ENCODE results near the gene P2RY1. TPM values are rescaled to one million over a fixed set of nuclear protein-coding genes. Genes with fewer than 3 reads are reported as not detected.

P2RY1 gene
- polyA plus RNA-seq, 1 experiment: 0.09 TPM

DNA sequence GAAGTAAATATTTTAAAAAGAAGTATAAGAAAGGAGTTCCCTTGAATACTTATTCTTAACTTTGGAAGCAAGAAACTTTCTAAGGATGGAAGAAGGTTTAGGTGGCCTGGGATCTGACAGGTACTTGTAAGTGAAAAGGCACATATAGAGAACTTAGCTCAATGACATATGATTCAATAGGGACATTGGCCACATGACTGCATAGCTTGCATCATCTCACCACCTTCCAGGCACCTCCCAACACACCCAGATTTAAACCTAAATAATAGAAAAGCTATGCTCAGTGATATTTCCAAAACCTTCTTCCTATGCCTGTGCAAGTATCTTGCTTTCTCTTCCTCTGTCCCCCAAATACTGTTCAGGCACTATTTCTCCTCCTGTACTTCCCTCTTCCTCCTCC is 4.7 kb upstream of the P2RY1 start:
- TF ChIP-seq, protein P1, sequence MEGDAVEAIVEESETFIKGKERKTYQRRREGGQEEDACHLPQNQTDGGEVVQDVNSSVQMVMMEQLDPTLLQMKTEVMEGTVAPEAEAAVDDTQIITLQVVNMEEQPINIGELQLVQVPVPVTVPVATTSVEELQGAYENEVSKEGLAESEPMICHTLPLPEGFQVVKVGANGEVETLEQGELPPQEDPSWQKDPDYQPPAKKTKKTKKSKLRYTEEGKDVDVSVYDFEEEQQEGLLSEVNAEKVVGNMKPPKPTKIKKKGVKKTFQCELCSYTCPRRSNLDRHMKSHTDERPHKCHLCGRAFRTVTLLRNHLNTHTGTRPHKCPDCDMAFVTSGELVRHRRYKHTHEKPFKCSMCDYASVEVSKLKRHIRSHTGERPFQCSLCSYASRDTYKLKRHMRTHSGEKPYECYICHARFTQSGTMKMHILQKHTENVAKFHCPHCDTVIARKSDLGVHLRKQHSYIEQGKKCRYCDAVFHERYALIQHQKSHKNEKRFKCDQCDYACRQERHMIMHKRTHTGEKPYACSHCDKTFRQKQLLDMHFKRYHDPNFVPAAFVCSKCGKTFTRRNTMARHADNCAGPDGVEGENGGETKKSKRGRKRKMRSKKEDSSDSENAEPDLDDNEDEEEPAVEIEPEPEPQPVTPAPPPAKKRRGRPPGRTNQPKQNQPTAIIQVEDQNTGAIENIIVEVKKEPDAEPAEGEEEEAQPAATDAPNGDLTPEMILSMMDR (IDR thresholded peaks at IDR 0.05; ENCODE audit: low read depth, low read length): no peak
- ChIA-PET CTCF (no interaction called here), POLR2A (no interaction called here)
- no peak overlapping the region for H3K27ac ChIP-seq (ENCODE audit: low read depth, low read length)
- DNase-seq (ENCODE audit: low read depth, low spot score): no peak
- peaks cover 1% of the 10 kb centered on the region for H3K27me3 ChIP-seq (ENCODE audit: control insufficient read depth, insufficient read depth, low read length)
- H3K9me3 ChIP-seq (ENCODE audit: control insufficient read depth, insufficient read depth, low read length): no peaks in the 10 kb centered on the region
- no peak overlapping the region for H3K4me3 ChIP-seq (ENCODE audit: low read depth, low read length)

DNA sequence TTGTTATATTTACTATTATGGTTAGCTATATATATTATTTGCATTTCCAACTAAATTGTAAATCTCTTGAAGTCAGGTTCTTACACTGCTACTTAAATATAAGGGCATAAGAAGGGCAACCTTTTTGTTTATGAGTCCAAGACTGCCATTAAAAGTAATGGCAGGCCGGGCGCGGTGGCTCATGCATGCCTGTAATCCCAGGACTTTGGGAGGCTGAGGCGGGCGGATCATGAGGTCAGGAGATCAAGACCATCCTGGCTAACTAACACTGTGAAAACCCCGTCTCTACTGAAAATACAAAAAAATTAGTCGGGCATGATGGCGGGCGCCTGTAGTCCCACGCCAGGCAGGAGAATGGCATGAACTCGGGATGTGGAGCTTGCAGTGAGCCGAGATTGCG is 2.9 kb upstream of the P2RY1 start:
- DNase-seq (ENCODE audit: low read depth, low spot score): no peak
- Histone ChIP-seq H3K9me3 (ENCODE audit: control insufficient read depth, insufficient read depth, low read length) (no peaks in the 10 kb centered on the region; the same call in 1 of the 2 replicates), H3K27ac (ENCODE audit: low read depth, low read length) (no peak overlapping the region), H3K4me3 (ENCODE audit: low read depth, low read length) (no peak overlapping the region), H3K27me3 (ENCODE audit: control insufficient read depth, insufficient read depth, low read length) (peaks cover 13% of the 10 kb centered on the region)
- CTCF ChIA-PET: no interaction called here
- POLR2A ChIA-PET: no interaction called here
- TF ChIP-seq, protein P1 (IDR thresholded peaks at IDR 0.05; ENCODE audit: low read depth, low read length): no peak

DNA sequence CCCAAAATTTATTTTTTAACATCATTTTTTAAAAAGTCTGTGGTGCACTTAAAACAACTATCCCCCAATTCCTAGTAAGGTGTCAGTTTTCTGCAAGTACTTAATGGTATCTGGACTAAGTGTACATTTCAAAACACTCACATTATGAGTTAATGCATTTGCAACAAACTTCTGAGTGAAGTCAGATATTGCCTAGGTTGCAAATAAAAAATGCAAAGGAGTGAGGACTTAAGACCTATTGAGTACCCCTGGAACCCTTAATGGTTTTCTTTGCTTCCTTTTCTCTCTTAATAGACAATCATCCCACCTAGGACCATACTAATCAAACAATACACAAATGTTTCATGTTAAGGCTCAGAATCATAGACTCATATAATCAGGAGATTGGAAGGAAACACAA is 1.8 kb upstream of the P2RY1 start:
- CTCF ChIA-PET: no interaction called here
- DNase-seq (ENCODE audit: low read depth, low spot score): no peak

DNA sequence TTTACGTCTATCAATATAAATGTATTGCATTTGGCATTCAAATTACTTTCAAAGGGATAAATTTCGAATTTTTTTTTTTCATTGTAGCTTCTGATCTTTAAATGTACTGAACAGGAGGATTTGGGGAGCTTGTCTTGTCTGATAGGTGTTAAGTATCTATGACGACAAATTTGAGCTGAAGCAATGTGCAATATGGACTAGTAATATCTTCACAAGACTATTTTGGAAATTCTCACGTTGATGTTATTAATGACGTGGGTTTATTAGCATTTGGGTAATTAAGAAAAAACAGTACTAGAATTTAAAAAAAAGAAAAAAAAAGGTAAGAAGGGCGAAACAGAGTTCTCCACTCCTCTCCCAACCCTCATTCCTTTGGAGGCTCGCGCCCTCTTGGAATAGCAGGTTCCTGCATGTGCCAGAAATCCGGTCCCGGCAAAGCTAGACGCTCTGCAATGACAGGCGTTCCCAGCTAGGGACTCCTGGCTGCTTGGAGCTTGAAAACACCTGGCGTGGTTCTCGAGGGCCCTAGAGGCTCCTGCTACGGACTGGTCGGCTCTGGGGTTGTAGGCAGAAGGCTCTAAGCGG is 648 bp upstream of the P2RY1 start:
- Histone ChIP-seq H3K27ac (ENCODE audit: low read depth, low read length) (no peak overlapping the region), H3K9me3 (ENCODE audit: control insufficient read depth, insufficient read depth, low read length) (no peaks in the 10 kb centered on the region; the same call in 1 of the 2 replicates), H3K27me3 (ENCODE audit: control insufficient read depth, insufficient read depth, low read length) (peaks cover 13% of the 10 kb centered on the region), H3K4me3 (ENCODE audit: low read depth, low read length) (peak overlapping the region; percentile 62)
- ChIA-PET POLR2A (no interaction called here), CTCF (no interaction called here)
- TF ChIP-seq, protein P1 (IDR thresholded peaks at IDR 0.05; ENCODE audit: low read depth, low read length): no peak
- no peak for DNase-seq (ENCODE audit: low read depth, low spot score)

More for the DNA sequence above, 1.8 kb upstream of the P2RY1 start:
- no peak overlapping the region for H3K27ac ChIP-seq (ENCODE audit: low read depth, low read length)
- TF ChIP-seq, protein P1 (IDR thresholded peaks at IDR 0.05; ENCODE audit: low read depth, low read length): no peak
- H3K9me3 ChIP-seq (ENCODE audit: control insufficient read depth, insufficient read depth, low read length): no peaks in the 10 kb centered on the region; the same call in 1 of the 2 replicates
- H3K27me3 ChIP-seq (ENCODE audit: control insufficient read depth, insufficient read depth, low read length): peaks cover 13% of the 10 kb centered on the region
- POLR2A ChIA-PET: no interaction called here
- no peak overlapping the region for H3K4me3 ChIP-seq (ENCODE audit: low read depth, low read length)

DNA sequence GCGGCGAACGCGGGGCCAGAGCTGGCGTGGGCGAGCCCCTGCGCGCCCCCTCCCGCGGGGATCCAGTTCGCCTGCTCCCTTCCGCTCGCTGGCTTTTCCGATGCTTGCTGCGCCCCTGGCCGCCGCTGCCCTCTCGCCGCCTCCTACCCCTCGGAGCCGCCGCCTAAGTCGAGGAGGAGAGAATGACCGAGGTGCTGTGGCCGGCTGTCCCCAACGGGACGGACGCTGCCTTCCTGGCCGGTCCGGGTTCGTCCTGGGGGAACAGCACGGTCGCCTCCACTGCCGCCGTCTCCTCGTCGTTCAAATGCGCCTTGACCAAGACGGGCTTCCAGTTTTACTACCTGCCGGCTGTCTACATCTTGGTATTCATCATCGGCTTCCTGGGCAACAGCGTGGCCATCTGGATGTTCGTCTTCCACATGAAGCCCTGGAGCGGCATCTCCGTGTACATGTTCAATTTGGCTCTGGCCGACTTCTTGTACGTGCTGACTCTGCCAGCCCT is 721 bp downstream of the P2RY1 start:
- DNase-seq (ENCODE audit: low read depth, low spot score): no peak
- ChIA-PET POLR2A (no interaction called here), CTCF (no interaction called here)

More for the DNA sequence above, 721 bp downstream of the P2RY1 start:
- H3K4me3 ChIP-seq (ENCODE audit: low read depth, low read length): peak overlapping the region; percentile 62
- TF ChIP-seq, protein P1 (IDR thresholded peaks at IDR 0.05; ENCODE audit: low read depth, low read length): no peak
- H3K27me3 ChIP-seq (ENCODE audit: control insufficient read depth, insufficient read depth, low read length): peaks cover 13% of the 10 kb centered on the region
- H3K9me3 ChIP-seq (ENCODE audit: control insufficient read depth, insufficient read depth, low read length): no peaks in the 10 kb centered on the region; the same call in 1 of the 2 replicates
- no peak overlapping the region for H3K27ac ChIP-seq (ENCODE audit: low read depth, low read length)
